Stomach (tissue), 4 donors: ENCODE results near the gene KCNAB1.

ENCODE experiments used
- CTCF ChIP-seq, 7 experiments: fragments of 450-650 bp in 4 of 7; fragments of 200-600 bp in 3 of 7; sonication (generic) in 3 of 7; IDR thresholded peaks; one replicate each; pipeline ENCODE4 v1.5.1; 2016 to 2019; ENCODE audit warnings: antibody characterized with exemption in 7 of 7, control low read depth in 2 of 7, mild to moderate bottlenecking in 1 of 7
- POLR2A ChIP-seq, 4 donors: fragments of 450-650 bp; IDR thresholded peaks; one replicate each; pipeline ENCODE4 v1.6.1; 2016; ENCODE audit warnings: antibody characterized with exemption in 4 of 4, control low read depth in 2 of 4, mild to moderate bottlenecking in 1 of 4, moderate library complexity in 1 of 4
- POLR2AphosphoS5 ChIP-seq, 3 donors: sonication (generic); formaldehyde crosslinking; IDR thresholded peaks; one replicate each; pipeline ENCODE4 v1.6.1; 2016; ENCODE audit warnings: antibody characterized with exemption in 3 of 3

DNA sequence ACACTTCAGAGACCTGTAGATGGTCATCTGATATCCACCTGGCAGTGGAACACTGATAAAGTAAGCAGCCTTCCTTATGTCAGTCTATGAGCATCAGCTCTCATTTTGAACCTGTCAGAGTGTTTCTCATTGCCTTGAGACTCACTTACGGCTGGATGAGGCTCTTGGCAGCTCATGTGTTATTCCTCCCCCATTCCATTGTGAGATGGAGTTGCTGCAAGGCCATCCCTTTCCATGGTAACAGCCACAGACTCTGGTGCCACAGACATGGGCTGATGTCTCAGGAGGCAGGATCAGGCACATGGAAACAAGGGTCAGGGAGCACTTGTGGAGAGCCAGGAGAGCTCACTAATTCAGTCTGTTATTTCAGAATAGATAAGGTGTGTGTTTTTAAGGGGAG, 11.9 kb downstream of the KCNAB1 start:
- TF ChIP-seq POLR2A (IDR thresholded peaks at IDR 0.05) = no peak
- TF ChIP-seq CTCF (IDR thresholded peaks at IDR 0.05) = no peak
- TF ChIP-seq POLR2AphosphoS5 (IDR thresholded peaks at IDR 0.05) = no peak
